Brain microvascular endothelial cell (primary cell): ENCODE data around the gene CIITA.

Experiments used
- DNase-seq: peaks from one replicate; pipeline ENCODE4 v3.0.0-alpha.2; 2020
- H3K27ac ChIP-seq: fragments of 250-450 bp; sonication (Bioruptor Pico); 2 replicates; pipeline ENCODE4 v1.5.1; 2020; ENCODE audit warnings: mild to moderate bottlenecking, moderate library complexity
- H3K27me3 ChIP-seq: fragments of 250-450 bp; sonication (Bioruptor Pico); replicated peaks from 2 replicates; pipeline ENCODE4 v1.5.1; 2020; ENCODE audit warnings: mild to moderate bottlenecking
- H3K36me3 ChIP-seq: fragments of 250-450 bp; sonication (Bioruptor Pico); replicated peaks from 2 replicates; pipeline ENCODE4 v1.5.1; 2020; ENCODE audit warnings: mild to moderate bottlenecking
- H3K4me3 ChIP-seq: 2 replicates; pipeline ENCODE4 v1.5.1; 2011; ENCODE audit warnings: low read depth, mild to moderate bottlenecking, control low read depth, low read length, moderate library complexity
- in situ Hi-C: cut with HindIII; loops from 2 replicates; pipeline ENCODE4 v1.10.0; 2017; ENCODE audit warnings: low sequenced_read_pairs, low pct_ligation_motif_present
- TF ChIP-seq, protein P1 (sequence below): IDR thresholded peaks from 2 replicates; pipeline ENCODE4 v1.5.1; 2011; ENCODE audit warnings: low read depth, mild to moderate bottlenecking, moderate library complexity, low read length, control low read depth, inconsistent platforms; ENCODE audit errors: missing control alignments

The CIITA gene

DNA sequence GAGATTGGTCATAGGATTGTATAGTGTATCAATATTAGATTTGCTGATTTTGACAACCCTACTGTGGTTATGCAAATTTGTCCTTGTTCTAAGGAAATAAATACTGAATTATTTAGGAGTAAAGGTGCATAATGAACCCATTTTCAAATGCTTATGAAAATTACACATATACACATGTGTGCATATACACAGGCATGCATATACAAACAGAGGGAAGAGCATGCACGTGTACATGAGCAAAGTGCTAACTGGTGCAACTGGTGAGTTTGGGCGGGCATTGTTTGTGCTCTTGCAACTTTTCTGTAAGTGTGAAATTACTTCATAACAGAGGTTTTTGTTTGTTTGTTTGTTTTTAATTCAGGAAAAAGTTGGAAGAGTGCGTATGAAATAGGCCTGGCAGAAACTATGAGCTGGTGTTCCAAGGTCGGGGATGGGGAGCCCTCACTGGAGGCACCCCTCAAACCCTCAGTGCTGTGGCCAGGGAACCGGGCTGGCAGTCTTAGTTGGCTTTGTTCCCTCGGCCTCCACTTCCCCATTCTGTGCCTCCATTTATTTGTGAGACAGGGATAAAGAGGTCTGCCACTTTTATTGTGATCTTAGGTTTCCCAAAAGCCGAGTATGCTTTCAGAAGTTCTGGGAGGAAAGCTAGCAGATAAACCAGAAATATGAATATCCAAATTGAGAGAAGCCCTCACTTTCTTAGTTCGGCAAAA, 59.4 kb downstream of the CIITA start:
- H3K27me3 ChIP-seq: no peaks in the 10 kb centered on the region
- in situ Hi-C loops: no loop called here
- H3K27ac ChIP-seq: no peak overlapping the region
- H3K36me3 ChIP-seq: peaks cover 16% of the 10 kb centered on the region
- TF ChIP-seq, protein P1, sequence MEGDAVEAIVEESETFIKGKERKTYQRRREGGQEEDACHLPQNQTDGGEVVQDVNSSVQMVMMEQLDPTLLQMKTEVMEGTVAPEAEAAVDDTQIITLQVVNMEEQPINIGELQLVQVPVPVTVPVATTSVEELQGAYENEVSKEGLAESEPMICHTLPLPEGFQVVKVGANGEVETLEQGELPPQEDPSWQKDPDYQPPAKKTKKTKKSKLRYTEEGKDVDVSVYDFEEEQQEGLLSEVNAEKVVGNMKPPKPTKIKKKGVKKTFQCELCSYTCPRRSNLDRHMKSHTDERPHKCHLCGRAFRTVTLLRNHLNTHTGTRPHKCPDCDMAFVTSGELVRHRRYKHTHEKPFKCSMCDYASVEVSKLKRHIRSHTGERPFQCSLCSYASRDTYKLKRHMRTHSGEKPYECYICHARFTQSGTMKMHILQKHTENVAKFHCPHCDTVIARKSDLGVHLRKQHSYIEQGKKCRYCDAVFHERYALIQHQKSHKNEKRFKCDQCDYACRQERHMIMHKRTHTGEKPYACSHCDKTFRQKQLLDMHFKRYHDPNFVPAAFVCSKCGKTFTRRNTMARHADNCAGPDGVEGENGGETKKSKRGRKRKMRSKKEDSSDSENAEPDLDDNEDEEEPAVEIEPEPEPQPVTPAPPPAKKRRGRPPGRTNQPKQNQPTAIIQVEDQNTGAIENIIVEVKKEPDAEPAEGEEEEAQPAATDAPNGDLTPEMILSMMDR: no peak
- DNase-seq: no peak
- H3K4me3 ChIP-seq: no peak overlapping the region

DNA sequence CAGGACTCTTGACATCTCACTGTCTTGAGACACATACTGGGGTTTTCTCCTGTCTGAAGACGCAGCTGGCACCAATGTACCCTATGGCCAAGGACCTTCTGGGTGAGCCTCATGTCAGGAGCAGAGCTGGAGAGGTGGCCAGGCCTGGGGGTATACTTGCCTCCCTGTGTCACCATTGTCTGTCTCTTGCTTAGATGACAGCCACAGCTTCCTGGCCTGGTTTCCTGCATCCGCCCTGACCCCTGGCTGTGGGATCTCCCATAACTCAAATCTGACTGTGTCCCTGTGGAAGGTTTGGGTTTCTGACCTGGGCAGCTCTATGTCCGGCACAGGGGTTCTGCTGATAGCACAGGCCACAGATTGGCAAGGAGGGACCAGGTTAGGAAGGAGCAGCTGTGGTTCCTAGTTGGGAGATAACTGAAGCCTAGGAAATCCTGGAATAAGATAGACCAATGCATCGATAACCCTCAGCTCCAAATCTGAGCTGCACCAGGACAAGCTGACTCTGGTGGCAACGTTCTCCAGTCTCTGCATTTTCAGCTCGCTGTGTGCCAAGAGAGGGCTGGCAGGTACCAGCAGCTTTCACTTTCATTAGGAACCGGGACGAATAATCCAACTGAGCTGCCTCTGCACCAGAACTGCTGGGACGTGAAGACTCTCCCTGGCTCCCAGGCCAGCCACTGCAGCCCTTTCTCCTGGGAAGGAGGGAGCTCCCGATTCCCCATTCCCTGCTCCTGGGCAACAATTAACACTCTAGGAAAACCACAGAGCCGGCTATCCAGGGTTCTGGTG, 60.3 kb downstream of the CIITA start:
- H3K4me3 ChIP-seq: no peak overlapping the region
- peaks cover 16% of the 10 kb centered on the region for H3K36me3 ChIP-seq
- no peaks in the 10 kb centered on the region for H3K27me3 ChIP-seq
- in situ Hi-C loops: no loop called here
- no peak overlapping the region for H3K27ac ChIP-seq
- no peak for DNase-seq
- TF ChIP-seq, protein P1: no peak

DNA sequence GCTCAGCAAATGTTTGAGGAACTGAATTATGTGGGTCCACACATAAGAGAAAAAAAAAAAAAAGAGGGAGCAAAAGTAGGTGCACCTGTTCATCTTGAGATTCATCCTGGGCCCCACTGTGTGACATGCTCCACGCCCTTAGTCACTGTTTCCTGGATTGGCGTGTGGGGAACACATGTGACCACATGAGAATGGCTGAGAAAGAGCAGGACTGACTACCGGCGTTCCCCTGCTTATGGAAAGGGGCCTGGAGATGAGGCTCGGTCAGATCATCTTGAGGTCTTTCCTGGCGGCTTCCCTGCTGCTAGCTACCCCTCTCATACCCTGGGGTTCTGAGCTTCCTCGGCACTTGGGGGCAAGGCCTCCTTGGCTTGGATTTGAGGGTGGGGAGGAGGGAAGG, 61.3 kb downstream of the CIITA start:
- no peak overlapping the region for H3K27ac ChIP-seq
- TF ChIP-seq, protein P1: no peak
- H3K4me3 ChIP-seq: no peak overlapping the region
- H3K27me3 ChIP-seq: no peaks in the 10 kb centered on the region
- in situ Hi-C loops: no loop called here
- H3K36me3 ChIP-seq: peaks cover 14% of the 10 kb centered on the region
- DNase-seq: no peak

DNA sequence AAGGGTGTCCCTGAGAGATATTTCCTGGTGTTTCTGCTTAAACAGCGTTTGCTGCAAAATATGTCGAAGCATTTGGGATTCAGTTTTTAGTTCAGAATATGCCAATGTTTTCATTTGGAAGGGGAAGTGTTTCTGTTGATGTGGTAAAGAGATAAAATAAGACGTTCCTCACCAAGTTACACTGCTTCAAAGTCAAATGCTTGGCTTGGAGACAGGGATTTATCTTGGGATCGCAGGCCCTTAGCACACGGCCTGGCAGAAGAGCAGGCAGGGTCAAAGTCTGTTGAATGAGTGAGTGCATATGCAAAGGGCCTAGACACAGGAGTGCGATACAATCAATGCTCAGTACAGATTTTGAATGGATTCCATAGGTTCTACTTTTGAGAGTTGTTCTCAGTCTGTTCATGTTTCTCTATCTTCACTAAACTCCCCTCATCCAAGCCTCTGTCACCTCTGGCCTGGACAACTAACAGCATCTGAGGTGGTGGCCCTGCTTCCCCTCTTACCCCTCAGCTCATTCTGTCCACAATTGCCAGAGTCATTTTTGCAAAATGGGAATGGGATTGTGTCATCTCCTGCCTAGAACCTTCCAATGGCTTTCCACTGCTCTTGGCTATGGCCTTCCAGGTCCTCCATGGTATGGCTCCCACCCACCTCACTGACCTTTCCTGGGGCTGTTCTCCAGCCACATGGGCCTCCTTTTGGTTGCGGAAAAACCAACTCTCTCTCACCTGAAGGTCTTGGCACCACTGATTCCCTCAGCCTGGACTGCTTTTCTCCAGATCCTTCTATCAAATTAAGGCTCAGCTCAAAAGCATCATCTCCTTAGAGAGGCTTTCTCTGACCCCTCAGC, 62.0 kb downstream of the CIITA start:
- Histone ChIP-seq H3K27ac (no peak overlapping the region), H3K27me3 (no peaks in the 10 kb centered on the region), H3K4me3 (no peak overlapping the region), H3K36me3 (peaks cover 8% of the 10 kb centered on the region)
- no peak for DNase-seq
- in situ Hi-C loops: no loop called here
- TF ChIP-seq, protein P1: no peak

DNA sequence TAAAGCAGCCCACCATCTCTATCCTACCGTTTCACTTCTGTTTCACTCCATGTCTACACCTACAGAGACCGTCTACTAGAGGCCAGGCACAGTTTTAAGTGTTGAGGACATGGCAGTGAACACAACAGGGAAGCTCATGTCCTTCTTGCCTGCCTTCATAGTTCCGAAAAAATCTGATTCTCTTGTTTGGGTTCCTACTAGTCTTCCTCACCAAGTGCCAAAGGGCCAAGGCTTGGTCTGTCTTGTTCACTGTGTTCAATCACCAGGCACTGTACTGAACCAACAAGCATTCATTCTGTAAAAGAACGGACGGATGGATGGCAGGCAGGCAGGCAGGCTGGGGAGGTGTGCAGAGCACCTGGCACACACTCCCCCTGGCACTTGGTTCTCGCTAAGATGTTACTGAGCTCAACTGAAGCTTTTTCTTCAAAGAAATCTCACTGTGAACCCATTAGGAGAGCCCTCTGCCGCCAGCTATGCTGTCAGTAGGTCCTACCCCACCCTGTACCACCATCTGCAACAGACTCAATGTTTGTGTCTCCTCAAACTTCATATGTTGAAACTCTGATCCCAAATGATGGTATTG, 62.7 kb downstream of the CIITA start:
- Histone ChIP-seq H3K27ac (no peak overlapping the region), H3K4me3 (no peak overlapping the region), H3K36me3 (peaks cover 8% of the 10 kb centered on the region), H3K27me3 (no peaks in the 10 kb centered on the region)
- DNase-seq: no peak
- in situ Hi-C loops: no loop called here
- TF ChIP-seq, protein P1: no peak
